Prostate gland (tissue), 2 donors: Measurements from ENCODE around the gene FKBP7. TPM values are rescaled to one million over a fixed set of nuclear protein-coding genes. Genes with fewer than 3 reads are reported as not detected.
"Not testable (repeated sequence)": the region's sequence is repeated elsewhere in the genome, so short reads cannot be mapped to it uniquely, and the experiment has no call there.

Source experiments
- DNase-seq: peaks from one replicate; pipeline ENCODE4 v3.0.0-alpha.2; 2019; ENCODE audit warnings: low spot score
- H3K27ac ChIP-seq, 2 donors: fragments of 200-600 bp; sonication (generic); 2 replicates each; pipeline ENCODE4 v1.5.1; 2017 to 2019
- H3K27me3 ChIP-seq: fragments of 200-600 bp; sonication (generic); replicated peaks from 2 replicates; pipeline ENCODE4 v1.5.1; 2019; ENCODE audit not compliant: insufficient read depth
- H3K36me3 ChIP-seq, 2 donors: fragments of 200-600 bp; sonication (generic); 1 replicate in 1 of 2; 2 replicates in 1 of 2; pipeline versions ENCODE4 v1.5.1 to v1.8.1; 2017 to 2019
- H3K4me1 ChIP-seq: fragments of 200-600 bp; sonication (generic); replicated peaks from 2 replicates; pipeline ENCODE4 v1.5.1; 2019
- H3K4me3 ChIP-seq, 2 donors: fragments of 200-600 bp; sonication (generic); 2 replicates each; pipeline ENCODE4 v1.5.1; 2017 to 2019
- H3K9me3 ChIP-seq: fragments of 200-600 bp; sonication (generic); 2 replicates; pipeline ENCODE4 v1.5.1; 2017
- CTCF ChIP-seq, 4 experiments: fragments of 200-600 bp in 2 of 4; fragments of 450-650 bp in 2 of 4; sonication (generic) in 2 of 4; IDR thresholded peaks; 1 replicate in 3 of 4; 2 replicates in 1 of 4; pipeline ENCODE4 v1.5.1; 2016 to 2019; ENCODE audit warnings: antibody characterized with exemption in 4 of 4, mild to moderate bottlenecking in 2 of 4, moderate library complexity in 2 of 4
- POLR2A ChIP-seq: fragments of 450-650 bp; IDR thresholded peaks from one replicate; pipeline ENCODE4 v1.6.1; 2016; ENCODE audit warnings: antibody characterized with exemption, mild to moderate bottlenecking
- POLR2AphosphoS5 ChIP-seq: sonication (generic); formaldehyde crosslinking; IDR thresholded peaks from one replicate; pipeline ENCODE4 v1.6.1; 2017; ENCODE audit warnings: antibody characterized with exemption
- WGBS: methylation state at CpG from one replicate; pipeline ENCODE4 v1.1.5; 2018; 5-methylcytosine and 5-hydroxymethylcytosine counted together
- intact Hi-C: fragments of 100-400 bp; cut with DNase I; formaldehyde crosslinking; loops from one replicate; pipeline ENCODE4 v1.14.2; 2022
- total RNA-seq, 2 donors: library from RNA; depleted of rRNA; stranded (reverse); fragments of >200 nt; gene quantifications; one replicate each; pipeline ENCODE4 v1.1.0, GENCODE V29; 2016

Gene FKBP7, protein sequence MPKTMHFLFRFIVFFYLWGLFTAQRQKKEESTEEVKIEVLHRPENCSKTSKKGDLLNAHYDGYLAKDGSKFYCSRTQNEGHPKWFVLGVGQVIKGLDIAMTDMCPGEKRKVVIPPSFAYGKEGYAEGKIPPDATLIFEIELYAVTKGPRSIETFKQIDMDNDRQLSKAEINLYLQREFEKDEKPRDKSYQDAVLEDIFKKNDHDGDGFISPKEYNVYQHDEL
- total RNA-seq: 10 to 100 TPM in 1 of 2 donors, 1 to 10 TPM in 1; 6.0 to 12.5 TPM

DNA sequence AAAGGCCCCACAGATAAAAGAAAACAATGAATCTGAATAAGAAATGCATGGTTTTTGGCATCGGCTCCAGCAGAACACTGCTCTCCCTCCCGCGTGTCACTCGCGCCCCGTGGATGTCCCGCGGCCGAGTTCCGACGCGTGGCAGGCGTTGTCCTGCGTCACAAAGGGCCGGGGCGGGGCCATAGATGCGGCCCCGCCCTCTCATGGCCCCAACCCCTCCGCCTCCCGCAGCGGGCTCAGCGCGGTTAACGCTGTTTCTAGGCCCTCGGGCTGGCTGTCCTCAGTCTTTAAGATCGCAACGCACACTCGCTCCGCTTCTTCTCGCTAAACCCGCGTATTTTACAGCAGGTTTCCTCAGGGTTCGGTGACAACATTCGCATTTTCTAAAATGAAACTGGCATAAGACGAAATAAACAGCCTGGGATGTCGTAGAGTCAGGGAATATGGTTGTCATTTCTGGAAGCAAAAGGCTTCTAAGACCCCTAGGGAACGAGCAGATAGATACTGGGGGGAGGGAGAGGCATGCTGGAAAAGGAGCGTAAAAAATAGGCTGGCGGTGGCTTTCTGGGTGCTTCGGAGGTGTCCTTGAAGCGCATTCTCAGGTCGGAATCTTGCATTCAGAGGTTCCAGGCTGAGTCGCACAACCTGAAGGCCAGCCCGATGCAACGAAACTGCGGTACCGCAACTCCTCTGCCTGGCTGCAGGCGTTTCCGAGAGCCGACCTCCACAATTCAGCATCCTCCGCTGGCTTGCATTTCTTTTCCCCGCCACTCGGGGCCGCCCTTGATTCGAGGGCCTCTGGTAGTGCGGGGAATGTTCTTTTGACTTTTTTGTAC lies at the start of gene FKBP7:
FKBP7 (minus strand) TSS at position 162 of the 836 bp plus-strand sequence; CDS start at position 61, 101 bp downstream.
- H3K4me1 ChIP-seq: peaks cover 8% of the 10 kb centered on the region
- 3% methylated on average over 55 of the region's 56 CpGs for WGBS
- intact Hi-C loops: loop anchor here (2.0 kb wide), 1 partner anchor 28 kb away; the partner anchor contains the start of genes PJVK and PRKRA

DNA sequence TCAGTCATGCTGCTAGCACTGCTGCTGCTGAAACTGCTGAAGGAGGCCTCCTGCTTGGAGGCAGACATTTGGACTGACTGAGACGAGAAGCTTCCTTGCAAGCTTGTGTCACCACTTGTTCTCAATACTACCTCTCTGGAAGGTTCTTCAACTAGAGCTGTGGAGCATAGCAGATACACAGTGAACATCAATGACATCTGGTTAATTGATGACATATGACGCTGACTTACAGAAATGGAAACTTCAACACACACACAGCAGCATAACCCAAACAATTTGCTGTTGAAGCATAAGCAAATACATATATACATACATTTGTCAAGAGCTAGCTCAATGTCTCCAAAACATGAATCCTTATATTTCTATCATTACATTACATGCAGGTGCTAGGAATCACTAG lies 49.2 kb upstream of the FKBP7 start:
- Histone ChIP-seq H3K4me1 (no peaks in the 10 kb centered on the region), H3K9me3 (no peaks in the 10 kb centered on the region), H3K27ac (no peak overlapping the region), H3K27me3 (no peaks in the 10 kb centered on the region), H3K4me3 (no peak overlapping the region), H3K36me3 (no peaks in the 10 kb centered on the region)
- no peak for DNase-seq
- 93% methylated on average over 2 of the region's 2 CpGs for WGBS
- intact Hi-C loops: no loop called here
- TF ChIP-seq POLR2AphosphoS5: no peak
- no peak for TF ChIP-seq CTCF (IDR thresholded peaks at IDR 0.05)
- no peak for TF ChIP-seq POLR2A

More for the DNA sequence above, at the start of gene FKBP7:
- H3K27ac ChIP-seq: peak within 1 kb of the TSS; percentile 95 to 96
- H3K9me3 ChIP-seq: no peaks in the 10 kb centered on the region
- H3K4me3 ChIP-seq: peak within 1 kb of the TSS; percentile 39 to 59
- H3K36me3 ChIP-seq: no peaks in the 10 kb centered on the region
- no peaks in the 10 kb centered on the region for H3K27me3 ChIP-seq
- TF ChIP-seq POLR2A (peak; percentile 81), POLR2AphosphoS5 (peak; percentile 90), CTCF (IDR thresholded peaks at IDR 0.05) (peak in 3 of 4 experiments; percentile 24 to 62 (median 58))
- peak; percentile 89 for DNase-seq

DNA sequence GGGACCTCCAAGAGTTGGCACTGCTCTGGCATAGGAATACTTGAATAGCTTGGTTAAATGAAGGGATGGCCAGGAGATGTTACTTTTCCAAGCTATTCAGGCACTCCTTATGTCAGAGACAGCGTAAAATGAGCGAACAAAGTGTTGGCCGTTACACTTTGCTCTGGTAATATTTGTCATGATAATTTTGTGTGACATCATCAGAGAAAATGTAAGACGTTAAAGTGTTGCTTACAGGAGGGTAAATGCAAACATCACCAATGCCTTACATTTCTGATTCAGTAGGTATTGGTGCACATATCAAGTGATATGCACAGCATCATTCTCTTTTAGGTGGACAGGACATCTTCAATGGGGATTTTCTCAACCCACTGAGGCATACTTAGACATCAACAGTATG lies 47.9 kb upstream of the FKBP7 start:
- 94% methylated on average over 4 of the region's 4 CpGs for WGBS
- intact Hi-C loops: no loop called here

DNA sequence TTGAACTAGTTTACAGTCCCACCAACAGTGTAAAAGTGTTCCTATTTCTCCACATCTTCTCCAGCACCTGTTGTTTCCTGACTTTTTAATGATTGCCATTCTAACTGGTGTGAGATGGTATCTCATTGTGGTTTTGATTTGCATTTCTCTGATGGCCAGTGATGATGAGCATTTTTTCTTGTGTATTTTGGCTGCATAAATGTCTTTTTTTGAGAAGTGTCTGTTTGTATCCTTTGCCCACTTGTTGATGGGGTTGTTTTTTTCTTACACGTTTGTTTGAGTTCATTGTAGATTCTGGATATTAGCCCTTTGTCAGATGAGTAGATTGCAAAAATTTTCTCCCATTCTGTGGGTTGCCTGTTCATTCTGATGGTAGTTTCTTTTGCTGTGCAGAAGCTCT lies 47.1 kb upstream of the FKBP7 start:
- H3K27ac ChIP-seq, H3K27me3 ChIP-seq, H3K4me1 ChIP-seq, intact Hi-C loops, H3K9me3 ChIP-seq, H3K36me3 ChIP-seq, H3K4me3 ChIP-seq, DNase-seq: not testable (repeated sequence)
- WGBS: 76% methylated on average over 1 of the region's 1 CpG

More for the DNA sequence above, 47.9 kb upstream of the FKBP7 start:
- H3K27ac ChIP-seq: no peak overlapping the region
- H3K4me3 ChIP-seq: no peak overlapping the region
- no peaks in the 10 kb centered on the region for H3K9me3 ChIP-seq
- no peak for DNase-seq
- H3K4me1 ChIP-seq: no peaks in the 10 kb centered on the region
- no peaks in the 10 kb centered on the region for H3K27me3 ChIP-seq
- TF ChIP-seq CTCF (IDR thresholded peaks at IDR 0.05) (no peak), POLR2AphosphoS5 (no peak), POLR2A (no peak)
- no peaks in the 10 kb centered on the region for H3K36me3 ChIP-seq

DNA sequence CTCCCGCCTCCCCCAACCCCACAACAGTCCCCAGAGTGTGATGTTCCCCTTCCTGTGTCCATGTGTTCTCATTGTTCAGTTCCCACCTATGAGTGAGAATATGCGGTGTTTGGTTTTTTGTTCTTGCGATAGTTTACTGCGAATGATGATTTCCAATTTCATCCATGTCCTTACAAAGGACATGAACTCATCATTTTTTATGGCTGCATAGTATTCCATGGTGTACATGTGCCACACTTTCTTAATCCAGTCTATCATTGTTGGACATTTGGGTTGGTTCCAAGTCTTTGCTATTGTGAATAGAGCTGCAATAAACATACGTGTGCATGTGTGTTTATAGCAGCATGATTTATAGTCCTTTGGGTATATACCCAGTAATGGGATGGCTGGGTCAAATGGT lies 46.6 kb upstream of the FKBP7 start:
- H3K36me3 ChIP-seq, DNase-seq, H3K27me3 ChIP-seq, H3K9me3 ChIP-seq, H3K27ac ChIP-seq, intact Hi-C loops, H3K4me3 ChIP-seq, H3K4me1 ChIP-seq: not testable (repeated sequence)
- WGBS: 96% methylated on average over 5 of the region's 5 CpGs
